DLD1 (cell line): ENCODE results near the gene TP63.

ENCODE experiments used
- in situ Hi-C: cut with HindIII; loops from 2 replicates; pipeline ENCODE4 v1.10.0; 2017; ENCODE audit warnings: low sequenced_read_pairs

Gene TP63

GRCh38 chr3:189902230-189903186 lies 271.3 kb downstream of the TP63 start:
- in situ Hi-C loops, result no loop called here

GRCh38 chr3:189903562-189904250 lies 272.5 kb downstream of the TP63 start:
- in situ Hi-C loops, result no loop called here

- in situ Hi-C loops, result no loop called here
Measured at GRCh38 chr3:189907803-189908202, 276.6 kb downstream of the TP63 start.

- in situ Hi-C loops, result no loop called here
Measured at GRCh38 chr3:189908646-189909045, 277.5 kb downstream of the TP63 start.

GRCh38 chr3:189909139-189909538 lies 277.9 kb downstream of the TP63 start:
- in situ Hi-C loops, result no loop called here

GRCh38 chr3:189909573-189909972 lies 278.4 kb downstream of the TP63 start:
- in situ Hi-C loops, result no loop called here

- in situ Hi-C loops, result no loop called here
Measured at GRCh38 chr3:189911001-189911400, 279.8 kb downstream of the TP63 start.

- in situ Hi-C loops, result no loop called here
Measured at GRCh38 chr3:189914799-189915198, 283.6 kb downstream of the TP63 start.

GRCh38 chr3:189921770-189922169 lies 290.6 kb downstream of the TP63 start:
- in situ Hi-C loops, result no loop called here

GRCh38 chr3:189927975-189928895 lies 297.0 kb downstream of the TP63 start:
- in situ Hi-C loops, result no loop called here

- in situ Hi-C loops, result no loop called here
Measured at GRCh38 chr3:189936201-189936945, 305.2 kb downstream of the TP63 start.

GRCh38 chr3:189937302-189938127 lies 306.3 kb downstream of the TP63 start:
- in situ Hi-C loops, result no loop called here

- in situ Hi-C loops, result no loop called here
Measured at GRCh38 chr3:189941125-189941524, 309.9 kb downstream of the TP63 start.

- in situ Hi-C loops, result no loop called here
Measured at GRCh38 chr3:189941679-189942078, 310.5 kb downstream of the TP63 start.

GRCh38 chr3:189942948-189943347 lies 311.8 kb downstream of the TP63 start:
- in situ Hi-C loops, result no loop called here

- in situ Hi-C loops, result no loop called here
Measured at GRCh38 chr3:189944285-189945145, 313.3 kb downstream of the TP63 start.

- in situ Hi-C loops, result no loop called here
Measured at GRCh38 chr3:189945935-189946709, 314.9 kb downstream of the TP63 start.
